ENCODE measurements around the gene NKX1-2.
"Not testable (repeated sequence)": the region's sequence is repeated elsewhere in the genome, so short reads cannot be mapped to it uniquely, and the experiment has no call there.

NKX1-2 gene

GRCh38 chr10:124449170-124450011 lies 444 bp downstream of the NKX1-2 start:
- DNase-seq, result no peak

- DNase-seq, result no peak
These were observed 1.1 kb downstream of the NKX1-2 start for GRCh38 chr10:124448696-124449169.

DNA sequence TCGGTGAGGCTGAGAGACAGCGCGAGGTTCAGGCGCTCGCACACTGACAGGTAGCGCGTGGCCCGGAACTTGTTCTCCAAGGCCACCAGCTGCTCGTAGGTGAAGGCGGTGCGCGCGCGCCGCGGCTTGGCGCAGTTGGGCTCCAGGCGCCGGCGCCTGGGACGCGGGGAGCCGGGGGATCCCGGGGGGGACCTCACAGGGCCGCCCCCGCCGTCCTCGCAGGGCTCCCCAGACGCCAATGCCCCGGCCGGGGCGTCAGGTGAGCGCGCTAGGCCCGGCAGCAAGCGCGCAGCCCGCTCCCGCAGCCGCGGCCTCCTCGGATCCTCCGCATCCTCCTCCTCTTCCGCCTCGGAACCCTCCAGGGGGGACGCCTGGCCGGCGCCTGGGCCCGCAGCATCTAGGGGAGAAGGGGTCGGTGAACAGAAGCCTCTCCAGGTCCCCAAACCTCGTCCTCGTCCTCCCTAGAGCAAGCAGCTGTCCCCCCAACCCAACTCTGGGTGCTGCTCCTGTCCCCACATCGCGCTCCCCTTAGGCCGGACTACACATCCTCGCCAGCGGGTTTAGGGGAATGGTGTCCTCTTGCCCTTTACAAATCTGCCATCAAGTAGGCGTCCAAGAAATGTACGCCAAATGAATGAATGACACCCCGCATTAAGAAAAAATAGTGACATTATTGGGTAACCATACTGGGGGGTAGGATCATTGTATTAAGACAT lies 1.9 kb downstream of the NKX1-2 start:
- DNase-seq, result no peak

DNA sequence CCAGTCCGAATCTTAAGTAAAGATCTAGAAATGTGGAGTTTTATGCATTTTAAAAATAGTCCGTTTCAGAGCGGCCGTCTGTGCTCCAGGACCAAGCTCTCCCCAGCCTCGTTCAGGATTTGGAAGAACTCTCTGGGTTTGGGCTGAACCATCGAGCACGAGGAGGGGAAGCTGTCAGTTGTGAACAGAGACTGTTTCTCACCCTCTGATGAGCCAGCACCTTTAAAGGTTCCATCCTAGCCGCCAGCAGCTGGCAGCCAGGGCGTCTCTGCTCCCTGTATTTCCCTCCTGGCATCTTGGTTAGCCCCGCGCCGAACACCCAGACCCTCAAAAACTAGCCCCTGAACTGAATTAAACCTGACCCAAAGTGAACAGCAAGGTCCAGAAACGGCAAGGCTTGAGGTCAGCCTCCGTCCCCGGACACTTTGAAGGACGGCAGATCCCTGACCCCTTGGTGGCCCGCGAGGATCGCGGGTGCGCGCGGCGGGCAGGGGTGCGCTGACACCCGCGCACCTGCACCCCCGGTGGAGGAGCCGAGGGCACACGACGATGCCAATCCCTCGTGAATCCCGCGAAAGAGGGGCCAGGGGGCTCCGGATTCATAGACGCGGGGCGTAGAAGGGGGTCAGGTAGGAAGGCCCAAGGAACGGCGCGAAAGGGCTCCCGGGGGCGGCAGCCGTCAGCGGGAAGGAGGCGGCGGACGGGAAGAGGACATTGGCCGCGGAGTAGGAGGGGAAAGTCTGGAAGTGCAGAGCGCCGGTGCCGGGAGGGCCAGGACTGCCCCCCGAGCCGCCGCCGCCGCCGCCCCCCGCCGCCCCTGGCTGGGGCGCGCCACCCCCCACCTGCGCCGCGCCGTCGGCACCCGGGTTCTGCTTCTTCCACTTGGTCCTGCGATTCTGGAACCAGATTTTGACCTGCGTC lies 2.7 kb downstream of the NKX1-2 start:
- DNase-seq, result no peak

DNA sequence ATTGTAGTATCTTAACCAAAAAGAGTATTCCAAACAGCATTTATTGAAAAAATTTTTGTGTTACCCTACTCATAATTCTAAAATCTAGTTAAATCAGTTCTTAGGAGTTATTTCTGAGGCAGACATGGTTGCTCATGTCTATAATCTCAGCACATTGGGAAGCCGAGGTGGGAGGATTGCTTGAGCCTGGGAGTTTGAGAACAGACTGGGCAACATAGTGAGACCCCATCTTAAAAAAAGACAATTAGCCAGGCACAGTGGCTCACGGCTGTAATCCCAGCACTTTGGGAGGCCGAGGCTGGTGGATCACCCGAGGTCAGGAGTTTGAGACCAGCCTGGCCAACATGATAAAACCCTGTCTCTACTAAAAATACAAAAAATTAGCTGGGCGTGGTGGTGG lies 8.1 kb downstream of the NKX1-2 start:
- DNase-seq, result not testable (repeated sequence)

DNA sequence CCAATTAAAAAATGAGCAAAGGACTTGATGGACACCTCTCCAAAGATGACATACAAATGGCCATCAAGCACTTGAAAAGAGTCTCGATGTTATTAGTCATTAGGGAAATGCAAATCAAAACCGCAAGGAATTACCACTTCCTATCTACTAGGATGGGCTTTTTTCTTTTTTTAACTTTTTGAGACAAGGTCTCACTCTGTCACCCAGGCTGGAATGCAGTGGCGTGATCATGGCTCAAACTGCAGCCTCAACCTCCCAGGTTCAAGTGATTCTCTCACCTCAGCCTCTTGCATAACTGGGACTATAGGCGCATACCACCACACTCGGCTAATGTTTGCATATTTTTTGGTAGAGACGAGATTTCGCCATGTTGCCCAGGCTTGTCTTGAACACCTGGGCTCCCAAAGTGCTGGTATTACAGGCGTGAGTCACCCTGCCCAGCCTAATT lies 13.6 kb downstream of the NKX1-2 start:
- no peak for DNase-seq

DNA sequence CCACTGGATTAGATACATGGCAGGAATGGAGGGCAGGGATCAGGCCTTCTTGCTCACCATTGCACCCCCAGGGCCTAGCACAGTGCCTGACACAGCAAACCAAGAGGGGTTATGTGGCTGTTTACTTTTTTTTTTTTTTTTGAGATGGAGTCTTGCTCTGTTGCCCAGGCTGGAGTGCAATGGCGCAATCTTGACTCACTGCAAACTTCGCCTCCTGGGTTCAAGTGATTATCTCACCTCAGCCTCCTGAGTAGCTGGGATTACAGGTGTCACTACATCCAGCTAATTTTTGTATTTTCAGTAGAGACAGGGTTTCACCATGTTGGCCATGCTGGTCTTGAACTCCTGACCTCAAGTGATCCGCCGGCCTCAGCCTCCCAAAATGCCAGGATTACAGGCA lies 14.2 kb downstream of the NKX1-2 start:
- not testable (repeated sequence) for DNase-seq

DNA sequence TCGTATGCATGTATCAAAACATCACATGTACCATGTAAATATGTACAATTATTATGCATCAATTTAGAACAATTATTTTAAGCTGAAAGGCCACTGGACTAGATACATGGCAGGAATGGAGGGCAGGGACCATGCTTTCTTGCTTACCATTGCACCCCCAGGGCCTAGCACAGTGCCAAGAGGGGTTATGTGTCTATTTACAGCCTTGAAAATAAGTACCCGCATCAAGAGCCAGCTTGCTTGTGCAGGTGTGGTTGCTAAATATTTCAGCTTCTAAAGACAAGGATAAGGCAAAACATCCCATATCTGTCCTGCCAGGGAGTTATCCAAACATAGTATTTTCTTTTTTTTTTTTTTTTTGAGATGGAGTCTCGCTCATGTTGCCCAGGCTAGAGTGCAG lies 16.4 kb downstream of the NKX1-2 start:
- no peak for DNase-seq

DNA sequence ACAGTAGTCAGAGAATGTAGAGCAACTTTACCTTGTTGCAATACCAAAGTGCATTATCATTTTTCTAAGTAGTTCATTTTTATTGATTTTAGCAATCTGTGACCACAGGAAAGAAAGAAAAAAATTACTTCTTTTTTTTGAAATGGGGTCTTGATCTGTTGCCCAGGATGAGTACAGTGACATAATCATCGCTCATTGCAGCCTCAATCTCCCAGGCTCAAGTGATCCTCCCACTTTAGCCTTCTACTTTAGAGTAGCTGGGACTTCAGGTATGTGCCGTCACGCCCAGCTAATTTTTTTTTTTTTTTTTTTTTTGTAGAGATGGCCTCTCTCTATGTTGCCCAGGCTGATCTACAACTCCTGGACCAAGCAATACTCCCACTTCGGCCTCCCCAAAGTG lies 19.8 kb downstream of the NKX1-2 start:
- DNase-seq, result no peak

GRCh38 chr10:124429576-124429975 lies 20.3 kb downstream of the NKX1-2 start:
- DNase-seq, result no peak

GRCh38 chr10:124428207-124428777 lies 21.5 kb downstream of the NKX1-2 start:
- no peak for DNase-seq

DNA sequence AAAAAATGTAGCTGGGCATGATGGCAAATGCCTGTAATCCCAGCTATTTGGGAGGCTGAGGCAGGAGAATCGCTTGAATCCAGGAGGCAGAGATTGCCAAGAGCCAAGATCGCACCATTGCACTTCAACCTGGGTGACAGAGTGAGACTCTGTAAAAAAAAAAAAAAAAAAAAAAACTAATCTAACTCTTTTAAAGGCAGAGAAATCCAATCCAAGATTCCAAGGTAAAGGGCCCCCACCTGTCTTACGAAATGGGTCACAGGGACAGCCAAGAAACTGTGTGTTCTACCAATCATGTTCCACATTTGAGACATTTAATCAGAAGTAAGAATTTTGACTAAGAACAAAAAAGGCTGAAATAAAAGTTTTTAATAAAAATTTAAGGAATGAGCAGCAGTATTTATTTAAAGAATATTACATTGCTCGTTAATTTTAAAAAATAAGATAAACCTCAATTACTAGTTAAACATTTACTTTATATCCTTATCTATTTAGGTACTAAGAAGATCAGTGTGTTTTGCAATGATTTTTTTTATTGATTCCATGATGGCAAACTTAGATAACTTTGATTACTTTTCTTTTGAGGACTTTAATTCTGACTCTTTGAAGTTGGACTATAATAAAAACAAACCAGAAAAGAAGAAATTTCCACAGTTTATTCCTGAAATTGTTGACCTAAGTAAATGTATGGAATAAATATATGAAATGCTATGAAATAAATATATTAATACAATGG lies 24.4 kb downstream of the NKX1-2 start:
- DNase-seq, result no peak

GRCh38 chr10:124423813-124424212 lies 26.0 kb downstream of the NKX1-2 start:
- no peak for DNase-seq

DNA sequence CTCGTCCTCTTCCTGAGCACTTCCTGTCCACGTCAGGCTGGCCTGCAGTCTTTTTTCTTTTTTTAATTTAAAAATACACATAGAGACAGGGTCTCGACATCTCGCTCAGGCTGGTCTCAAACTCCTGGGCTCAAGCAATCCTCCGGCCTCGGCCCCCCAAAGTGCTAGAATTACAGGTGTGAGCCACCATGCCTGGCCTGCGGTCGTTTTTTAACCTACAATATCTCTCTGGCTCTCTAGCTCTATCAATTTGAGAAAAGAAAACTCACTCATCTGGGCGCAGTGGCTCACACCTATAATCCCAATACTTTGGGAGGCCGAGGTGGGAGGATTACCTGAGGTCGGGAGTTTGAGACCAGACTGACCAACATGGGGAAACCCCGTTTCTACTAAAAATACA lies 27.1 kb downstream of the NKX1-2 start:
- no peak for DNase-seq

GRCh38 chr10:124420254-124420653 lies 29.6 kb downstream of the NKX1-2 start:
- no peak for DNase-seq

- DNase-seq, result no peak
These were observed 30.2 kb downstream of the NKX1-2 start for GRCh38 chr10:124419635-124420034.

GRCh38 chr10:124418726-124419501 lies 30.9 kb downstream of the NKX1-2 start, which contains the start of gene OAT:
OAT (minus strand) TSS chr10:124418923; CDS start chr10:124412171, 6,752 bp downstream.
- peak; percentile 91 to 96 (median 92) for DNase-seq

DNA sequence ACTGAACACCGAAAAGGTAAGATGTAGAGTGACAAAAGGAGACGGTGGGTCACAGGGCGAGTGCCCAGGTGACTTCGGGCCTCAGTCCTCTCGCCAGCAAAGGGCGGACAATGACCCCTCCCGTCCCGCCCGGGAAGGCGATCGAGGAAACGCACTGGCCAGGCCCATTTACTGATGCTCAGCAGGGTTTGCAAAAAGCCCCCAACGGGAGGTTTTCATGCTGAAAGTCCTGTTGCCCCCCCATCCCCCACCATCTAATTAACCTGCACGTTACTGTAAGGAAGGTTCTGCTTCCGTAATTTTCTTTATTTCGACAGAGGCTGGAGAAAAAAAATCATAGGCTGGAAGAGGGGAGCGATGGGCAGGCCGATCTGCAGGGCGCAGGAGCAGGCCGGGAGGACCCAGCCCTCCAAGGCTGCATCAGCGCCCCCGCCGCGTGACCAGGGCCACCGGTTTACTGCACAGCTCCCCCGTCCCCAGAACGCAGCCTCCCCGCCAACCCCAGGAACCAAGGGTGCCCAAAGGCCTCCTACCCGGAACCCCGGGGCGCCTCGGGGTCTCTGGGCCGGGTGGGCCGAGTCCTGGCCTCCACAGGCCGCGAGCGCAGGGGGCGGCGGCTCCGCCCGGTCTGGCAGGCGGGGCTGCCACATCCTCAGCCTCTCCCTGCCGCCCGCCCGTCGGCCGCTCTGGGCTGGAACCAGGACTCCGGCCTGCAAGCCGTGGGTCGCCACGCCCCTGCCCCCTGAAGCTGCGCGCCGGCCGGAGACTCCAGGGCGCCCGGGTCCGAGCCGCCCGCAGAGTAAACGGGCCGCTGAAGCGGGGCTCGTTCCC lies 31.7 kb downstream of the NKX1-2 start:
- peak; percentile 10 to 55 (median 51) for DNase-seq

- no peak for DNase-seq
These were observed 33.1 kb downstream of the NKX1-2 start for GRCh38 chr10:124416733-124417132.

- DNase-seq, result no peak
These were observed 34.6 kb downstream of the NKX1-2 start for GRCh38 chr10:124415210-124415609.

All from stimulated activated naive CD4-positive, alpha-beta T cell (primary cell).